HepG2 (cell line): ENCODE measurements around the gene APC2. TPM values are rescaled to one million over a fixed set of nuclear protein-coding genes. Genes with fewer than 3 reads are reported as not detected.

Experiments
- ATAC-seq: fragments of 200-7000 bp; cut with Tn5 transposase; 3 replicates; pipeline ENCODE4 v1.9.1; 2020; ENCODE audit warnings: mild to moderate bottlenecking, moderate library complexity
- BruUV-seq: library from RNA; stranded (reverse); fragments of 400-500 nt; replicated peaks from 2 replicates; lab custom pipeline; 2021; lab: Mats Ljungman, UMichigan
- CTCF ChIA-PET: fragments of 300-600 bp; formaldehyde crosslinking; extraction: SDS; loops from one replicate; lab custom pipeline; 2021; ENCODE audit warnings: low total read pairs, inconsistent platforms, low intra/inter-chr PET ratio; lab: Yijun Ruan, JAX
- POLR2A ChIA-PET: fragments of 350-600 bp; sonication (Branson Sonifier 250); formaldehyde crosslinking; loops from one replicate; lab custom pipeline; 2020; ENCODE audit warnings: antibody characterized with exemption, inconsistent platforms; lab: Yijun Ruan, JAX
- DNase-seq: peaks from one replicate; pipeline ENCODE4 v3.0.0-alpha.2; 2015; ENCODE audit warnings: low spot score
- FAIRE-seq: peaks from 3 replicates; lab custom pipeline; 2011; peaks lifted over from hg19 to GRCh38; lab: Jason Lieb, UNC
- H2AFZ ChIP-seq: one replicate; pipeline ENCODE4 v1.6.1; 2011; ENCODE audit warnings: low read length, inconsistent platforms
- H3K27ac ChIP-seq: fragments of 300-600 bp; 3 replicates; pipeline ENCODE4 v1.8.0; 2011; ENCODE audit warnings: mixed run types, mild to moderate bottlenecking, mixed read lengths, low read length, inconsistent platforms; ENCODE audit not compliant: insufficient read depth; ENCODE audit errors: extremely low read length
- H3K27me3 ChIP-seq, 2 experiments: fragments of 200-600 bp in 1 of 2; 2 replicates in 1 of 2; 3 replicates in 1 of 2; pipeline versions ENCODE4 v1.6.0 to v1.8.0; 2011; ENCODE audit warnings: low read length in 2 of 2, mild to moderate bottlenecking in 2 of 2, moderate library complexity in 2 of 2, inconsistent platforms in 1 of 2; ENCODE audit not compliant: insufficient read depth in 2 of 2, control insufficient read depth in 1 of 2
- H3K36me3 ChIP-seq, 2 experiments: fragments of 200-600 bp in 1 of 2; replicated peaks in 1 of 2; 2 replicates in 1 of 2; 3 replicates in 1 of 2; pipeline versions ENCODE4 v1.5.1 to v1.8.0; 2011; ENCODE audit warnings: low read length in 2 of 2, inconsistent platforms in 1 of 2; ENCODE audit not compliant: insufficient read depth in 2 of 2, control insufficient read depth in 1 of 2
- H3K4me1 ChIP-seq: 2 replicates; pipeline ENCODE4 v1.5.1; 2012; ENCODE audit warnings: low read length, inconsistent platforms; ENCODE audit not compliant: insufficient read depth
- H3K4me2 ChIP-seq: 2 replicates; pipeline ENCODE4 v1.6.0; 2011; ENCODE audit warnings: low read depth, low read length, inconsistent platforms
- H3K4me3 ChIP-seq, 3 experiments: fragments of 200-600 bp in 1 of 3; sonication (generic), shearing (Covaris generic) in 1 of 3; replicated peaks in 1 of 3; 2 replicates each; pipeline ENCODE4 v1.5.1; 2011 to 2016; ENCODE audit warnings: low read length in 3 of 3, inconsistent platforms in 2 of 3, low read depth in 2 of 3, mild to moderate bottlenecking in 2 of 3, control low read depth in 1 of 3, mixed read lengths in 1 of 3; ENCODE audit not compliant: insufficient read depth in 1 of 3
- H3K79me2 ChIP-seq: one replicate; pipeline ENCODE4 v1.6.1; 2011; ENCODE audit warnings: low read length, inconsistent platforms; ENCODE audit not compliant: insufficient read depth
- H3K9ac ChIP-seq: 2 replicates; pipeline ENCODE4 v1.6.0; 2011; ENCODE audit warnings: mild to moderate bottlenecking, low read depth, low read length, inconsistent platforms; ENCODE audit not compliant: insufficient read depth
- H3K9me3 ChIP-seq: 2 replicates; pipeline ENCODE4 v1.5.1; 2012; ENCODE audit warnings: mild to moderate bottlenecking, low read length
- H4K20me1 ChIP-seq: 2 replicates; pipeline ENCODE4 v1.6.0; 2011; ENCODE audit warnings: inconsistent platforms, mild to moderate bottlenecking, low read length, moderate library complexity; ENCODE audit not compliant: insufficient read depth
- HMGXB3 ChIP-seq: sonication (generic); formaldehyde crosslinking; IDR thresholded peaks from 2 replicates; pipeline ENCODE4 v1.4.0; 2020; ENCODE audit warnings: missing genetic modification reagents, borderline replicate concordance
- KAT2B ChIP-seq: fragments of 150-350 bp; IDR thresholded peaks from 2 replicates; pipeline ENCODE4 v1.6.1; 2014; ENCODE audit warnings: low read depth, low read length, borderline replicate concordance
- NFKB2 ChIP-seq: sonication (generic); formaldehyde crosslinking; IDR thresholded peaks from 2 replicates; pipeline ENCODE4 v1.4.0; 2020; ENCODE audit warnings: missing genetic modification reagents, borderline replicate concordance
- PLRG1 ChIP-seq: fragments of 450-650 bp; conservative IDR thresholded peaks from 2 replicates; pipeline ENCODE4 v1.6.1; 2016
- RNF2 ChIP-seq: fragments of 450-650 bp; conservative IDR thresholded peaks from 2 replicates; pipeline ENCODE4 v1.6.1; 2016; ENCODE audit warnings: low read depth
- TEF ChIP-seq: sonication (generic); formaldehyde crosslinking; IDR thresholded peaks from 2 replicates; pipeline ENCODE4 v1.5.0; 2020; ENCODE audit warnings: missing genetic modification reagents
- ZBTB10 ChIP-seq: sonication (generic); formaldehyde crosslinking; IDR thresholded peaks from 2 replicates; pipeline ENCODE4 v1.4.0; 2020; ENCODE audit warnings: missing genetic modification reagents, borderline replicate concordance
- ZFP91 ChIP-seq: sonication (generic); formaldehyde crosslinking; IDR thresholded peaks from 2 replicates; pipeline ENCODE4 v1.9.0; 2022; ENCODE audit warnings: missing genetic modification reagents, mild to moderate bottlenecking, borderline replicate concordance
- ZKSCAN8 ChIP-seq: IDR thresholded peaks from 2 replicates; pipeline ENCODE4 v1.6.1; 2016; ENCODE audit warnings: borderline replicate concordance, missing genetic modification reagents, missing compliant biosample characterization
- ZNF225 ChIP-seq: sonication (generic); formaldehyde crosslinking; IDR thresholded peaks from 2 replicates; pipeline ENCODE4 v1.4.0; 2020; ENCODE audit warnings: mild to moderate bottlenecking, missing genetic modification reagents
- ZSCAN5A ChIP-seq: sonication (generic); formaldehyde crosslinking; IDR thresholded peaks from 2 replicates; pipeline ENCODE4 v1.8.0; 2022; ENCODE audit warnings: mild to moderate bottlenecking, missing genetic modification reagents, borderline replicate concordance
- WGBS: methylation state at CpG from one replicate; pipeline ENCODE4 v1.1.6; 2017; ENCODE audit warnings: low lambda C conversion rate; 5-methylcytosine and 5-hydroxymethylcytosine counted together
- in situ Hi-C: cut with HindIII; loops from 2 replicates; pipeline ENCODE4 v1.10.0; 2017; ENCODE audit warnings: low pct_unique_long_range_greater_than_20kb; ENCODE audit not compliant: extremely low pct_ligation_motif_present
- intact Hi-C: fragments of 100-400 bp; cut with micrococcal nuclease; formaldehyde crosslinking; loops from one replicate; pipeline ENCODE4 v1.10.0; 2022; ENCODE audit not compliant: unreplicated experiment
- polyA plus RNA-seq, 8 experiments: library from polyadenylated mRNA; depleted of rRNA in 3 of 8; stranded (reverse) in 7 of 8; unstranded in 1 of 8; fragments of >200 nt; fragmentation: Illumina TruSeq in 4 of 8; extraction: Trizol in 4 of 8; gene quantifications; 2 replicates each; pipeline versions ENCODE4 v1.2.1 to v1.2.3, GENCODE V29; 2011 to 2016; ENCODE audit warnings: low read depth in 4 of 8, missing spikeins in 1 of 8, mixed read lengths in 1 of 8; ENCODE audit not compliant: insufficient read depth in 1 of 8
- total RNA-seq, 5 experiments: library from RNA; depleted of rRNA; stranded (reverse); fragments of >200 nt; fragmentation: Illumina TruSeq; extraction: Trizol; gene quantifications; 2 replicates each; pipeline ENCODE4 v1.2.3, GENCODE V29; 2016; ENCODE audit warnings: low read depth in 1 of 5

Gene APC2
- total and polyA plus RNA-seq, 2 of the 13 experiments (the other 11 are each of a cell fraction or from before 2014, with no cell fraction given) = 0.08 to 0.22 TPM

- Histone ChIP-seq H2AFZ (peak within 1 kb of the TSS; percentile 79), H3K9me3 (no peaks in the 10 kb centered on the region), H3K79me2 (peaks cover 6% of the 10 kb centered on the region), H3K4me3 (peak within 1 kb of the TSS; percentile 72 to 85 (median 77)), H3K27ac (peak within 1 kb of the TSS; percentile 68), H3K4me2 (peak within 1 kb of the TSS; percentile 94), H3K36me3 (no peaks in the 10 kb centered on the region), H3K9ac (peak within 1 kb of the TSS; percentile 77), H3K27me3 (no peaks in the 10 kb centered on the region), H3K4me1 (peaks cover 46% of the 10 kb centered on the region), H4K20me1 (no peaks in the 10 kb centered on the region)
- in situ Hi-C loops = no loop called here
- intact Hi-C loops = no loop called here
- FAIRE-seq (no peak), DNase-seq (no peak), ATAC-seq (peak; percentile 3; the same call in 2 of the 3 replicates)
- TSS peak; percentile 63 for BruUV-seq
- CTCF ChIA-PET = no interaction called here
- POLR2A ChIA-PET = interaction anchor here (0.6 to 3.6 kb wide), 13 partner anchors 10 to 222 kb away, joined by 3 to 34 read pairs (median 4); partner anchors contain the start of gene CIRBP
- WGBS = under 1% methylated on average over 24 of the region's 73 CpGs
- TF ChIP-seq RNF2 (peak; percentile 86), NFKB2 (CRISPR knock-in tag) (peak; percentile 78; the same call in 1 of the 2 replicates), ZBTB10 (CRISPR knock-in tag) (0 out of 2 replicates have a peak, but pooled peaks have one; percentile 40), ZNF225 (CRISPR knock-in tag) (peak; percentile 60; the same call in 1 of the 2 replicates), ZFP91 (CRISPR knock-in tag) (peak; percentile 60; the same call in 1 of the 2 replicates), KAT2B (no peak), TEF (CRISPR knock-in tag) (peak; percentile 65; the same call in 1 of the 2 replicates), HMGXB3 (0 out of 2 replicates have a peak, but pooled peaks have one; percentile 8), ZKSCAN8 (CRISPR knock-in tag) (no peak), PLRG1 (no peak), ZSCAN5A (no peak)
Measured at GRCh38 chr19:1491114-1491848, 41.4 kb downstream of the APC2 start, which contains the start of gene REEP6. Gene REEP6 (plus strand): TSS chr19:1491181. CDS start chr19:1491270, 89 bp downstream.
